H1 (cell line): Measurements from ENCODE around the gene INTS6. TPM values are rescaled to one million over a fixed set of nuclear protein-coding genes. Genes with fewer than 3 reads are reported as not detected.

Experiments
- BACH1 ChIP-seq: IDR thresholded peaks from 2 replicates; pipeline ENCODE4 v1.6.1; 2012; ENCODE audit warnings: low read length, improper control_type of control experiment
- KDM1A ChIP-seq: fragments of 200-600, 300-600 bp; sonication (generic); IDR thresholded peaks from 2 replicates; pipeline ENCODE4 v1.7.1; 2016; ENCODE audit warnings: mild to moderate bottlenecking, low read length, borderline replicate concordance
- RBBP5 ChIP-seq: IDR thresholded peaks from 2 replicates; pipeline ENCODE4 v1.7.1; 2012; ENCODE audit warnings: low read depth, mild to moderate bottlenecking, inconsistent platforms, low read length, moderate library complexity, borderline replicate concordance
- ZNF274 ChIP-seq: IDR thresholded peaks from 2 replicates; pipeline ENCODE4 v1.7.0; 2012; ENCODE audit warnings: low read length, borderline replicate concordance; ENCODE audit errors: extremely low read depth
- polyA plus RNA-seq, 7 experiments: library from polyadenylated mRNA; depleted of rRNA in 3 of 7; stranded (reverse) in 5 of 7; unstranded in 2 of 7; fragments of >200 nt in 5 of 7; fragments of 200-250 nt in 2 of 7; gene quantifications; 1 replicate in 5 of 7; 2 replicates in 1 of 7; 4 replicates in 1 of 7; pipeline versions ENCODE4 v1.2.1 to v1.2.3, GENCODE V29; 2011 to 2013; ENCODE audit warnings: missing spikeins in 2 of 7, mixed read lengths in 2 of 7
- total RNA-seq: library from RNA; stranded (reverse); fragmentation: NEBNext Ultra II Directional; extraction: Animal tissue kit (Norgen Biotek cat#: 25700); gene quantifications from 2 replicates; pipeline ENCODE4 v1.2.1, GENCODE V29; 2021
- TF ChIP-seq, protein P1 (sequence below): IDR thresholded peaks from 2 replicates; pipeline ENCODE4 v1.6.1; 2012; ENCODE audit warnings: low read length, inconsistent platforms

The INTS6 gene
- total and polyA plus RNA-seq, 2 of the 8 experiments (the other 6 are each of a cell fraction or from before 2014, with no cell fraction given), result 12.6 to 42.8 TPM

GRCh38 chr13:51342706-51343105 is 110.1 kb downstream of the INTS6 start (continued):
- TF ChIP-seq, protein P1, sequence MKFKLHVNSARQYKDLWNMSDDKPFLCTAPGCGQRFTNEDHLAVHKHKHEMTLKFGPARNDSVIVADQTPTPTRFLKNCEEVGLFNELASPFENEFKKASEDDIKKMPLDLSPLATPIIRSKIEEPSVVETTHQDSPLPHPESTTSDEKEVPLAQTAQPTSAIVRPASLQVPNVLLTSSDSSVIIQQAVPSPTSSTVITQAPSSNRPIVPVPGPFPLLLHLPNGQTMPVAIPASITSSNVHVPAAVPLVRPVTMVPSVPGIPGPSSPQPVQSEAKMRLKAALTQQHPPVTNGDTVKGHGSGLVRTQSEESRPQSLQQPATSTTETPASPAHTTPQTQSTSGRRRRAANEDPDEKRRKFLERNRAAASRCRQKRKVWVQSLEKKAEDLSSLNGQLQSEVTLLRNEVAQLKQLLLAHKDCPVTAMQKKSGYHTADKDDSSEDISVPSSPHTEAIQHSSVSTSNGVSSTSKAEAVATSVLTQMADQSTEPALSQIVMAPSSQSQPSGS, result no peak
- no peak for TF ChIP-seq ZNF274
- no peak for TF ChIP-seq BACH1
- TF ChIP-seq RBBP5, result no peak
- TF ChIP-seq KDM1A, result no peak
